ENCODE data around the gene GSTT2.
"Not testable (repeated sequence)": the region's sequence is repeated elsewhere in the genome, so short reads cannot be mapped to it uniquely, and the experiment has no call there.

GSTT2 gene

GRCh38 chr22:23979557-23980240, at the start of gene GSTT2:
Gene GSTT2, plus strand, starts transcription at chr22:23980134.
- not testable (repeated sequence) for DNase-seq

GRCh38 chr22:23938328-23939016, 41.5 kb upstream of the GSTT2 start:
- no peak for DNase-seq

- DNase-seq: no peak
Measured at GRCh38 chr22:23939017-23939357, 40.9 kb upstream of the GSTT2 start.

- not testable (repeated sequence) for DNase-seq
Measured at GRCh38 chr22:23940166-23940565, 39.8 kb upstream of the GSTT2 start.

- not testable (repeated sequence) for DNase-seq
Measured at GRCh38 chr22:23947391-23947790, 32.5 kb upstream of the GSTT2 start.

GRCh38 chr22:23949764-23950163, 30.2 kb upstream of the GSTT2 start:
- DNase-seq: not testable (repeated sequence)

GRCh38 chr22:23951383-23951782, 28.6 kb upstream of the GSTT2 start:
- not testable (repeated sequence) for DNase-seq

GRCh38 chr22:23952794-23953405, 27.0 kb upstream of the GSTT2 start:
- not testable (repeated sequence) for DNase-seq

GRCh38 chr22:23953485-23953884, 26.4 kb upstream of the GSTT2 start:
- DNase-seq: not testable (repeated sequence)

- DNase-seq: not testable (repeated sequence)
Measured at GRCh38 chr22:23954193-23954990, 25.5 kb upstream of the GSTT2 start.

GRCh38 chr22:23954991-23955305, 25.0 kb upstream of the GSTT2 start:
- not testable (repeated sequence) for DNase-seq

- not testable (repeated sequence) for DNase-seq
Measured at GRCh38 chr22:23955886-23956285, 24.0 kb upstream of the GSTT2 start.

- DNase-seq: peak; percentile 51
Measured at GRCh38 chr22:23956301-23956900, 23.5 kb upstream of the GSTT2 start.

GRCh38 chr22:23961084-23961771, 18.7 kb upstream of the GSTT2 start, which contains the start of gene GSTT2B:
Gene GSTT2B, minus strand, starts transcription at chr22:23961195. Its CDS starts 64 bp downstream, at chr22:23961131.
- not testable (repeated sequence) for DNase-seq

GRCh38 chr22:23966094-23966493, 13.8 kb upstream of the GSTT2 start:
- not testable (repeated sequence) for DNase-seq

GRCh38 chr22:23966568-23966967, 13.4 kb upstream of the GSTT2 start, which contains the start of gene DDTL:
Gene DDTL, plus strand, starts transcription at chr22:23966888. Its CDS starts 27 bp downstream, at chr22:23966915.
- not testable (repeated sequence) for DNase-seq

GRCh38 chr22:23969071-23969470, 10.9 kb upstream of the GSTT2 start:
- DNase-seq: no peak

- no peak for DNase-seq
Measured at GRCh38 chr22:23970201-23970641, 9.7 kb upstream of the GSTT2 start.

GRCh38 chr22:23970816-23971486, 9.0 kb upstream of the GSTT2 start:
- DNase-seq: no peak

GRCh38 chr22:23971927-23972326, 8.0 kb upstream of the GSTT2 start:
- not testable (repeated sequence) for DNase-seq

- DNase-seq: not testable (repeated sequence)
Measured at GRCh38 chr22:23974345-23974744, 5.6 kb upstream of the GSTT2 start, which contains the start of gene DDT. Gene DDT, minus strand, starts transcription at chr22:23974441. Its CDS starts 27 bp downstream, at chr22:23974414.

Data from NCI-H1105 treated with DMSO at 0.1 percent for 48 hours (cell line).